Muscle of leg (tissue), 11 donors: ENCODE measurements around the gene MMP7. TPM values are rescaled to one million over a fixed set of nuclear protein-coding genes. Genes with fewer than 3 reads are reported as not detected.

ENCODE experiments used
- DNase-seq: peaks from one replicate; pipeline ENCODE4 v3.0.0; 2013
- H3K27ac ChIP-seq: one replicate; pipeline ENCODE4 v1.5.1; 2013; ENCODE audit warnings: mild to moderate bottlenecking, low read length, control low read depth
- H3K27me3 ChIP-seq: one replicate; pipeline ENCODE4 v1.6.1; 2013; ENCODE audit warnings: low read length; ENCODE audit not compliant: control insufficient read depth, insufficient read depth
- H3K36me3 ChIP-seq: one replicate; pipeline ENCODE4 v1.6.1; 2013; ENCODE audit warnings: low read length; ENCODE audit not compliant: control insufficient read depth, insufficient read depth
- H3K4me1 ChIP-seq: one replicate; pipeline ENCODE4 v1.6.1; 2013; ENCODE audit warnings: low read length; ENCODE audit not compliant: control insufficient read depth, insufficient read depth
- H3K4me3 ChIP-seq: one replicate; pipeline ENCODE4 v1.5.1; 2013; ENCODE audit warnings: low read length, control low read depth
- H3K9me3 ChIP-seq: replicated peaks from 2 replicates; pipeline ENCODE4 v1.6.1; 2013; ENCODE audit warnings: low read depth, low read length; ENCODE audit not compliant: control insufficient read depth
- WGBS: methylation state at CpG from one replicate; pipeline ENCODE4 v1.1.5; 2013; ENCODE audit warnings: missing lambda C conversion rate; ENCODE audit not compliant: insufficient coverage; 5-methylcytosine and 5-hydroxymethylcytosine counted together
- polyA plus RNA-seq, 8 donors: library from polyadenylated mRNA; unstranded; fragments of 120-200 nt; gene quantifications; one replicate each; pipeline versions ENCODE4 v1.2.1 to v1.2.3, GENCODE V29; 2013; ENCODE audit warnings: inconsistent platforms in 1 of 8, low replicate concordance in 1 of 8; ENCODE audit not compliant: insufficient read length in 8 of 8, insufficient read depth in 1 of 8
- total RNA-seq: library from RNA; stranded (reverse); fragments of 120-200 nt; gene quantifications from one replicate; pipeline ENCODE4 v1.2.4, GENCODE V29; 2013

MMP7 gene
- total and polyA plus RNA-seq, 9 donors, result not detected

- H3K4me1 ChIP-seq, result no peaks in the 10 kb centered on the region
- no peak overlapping the region for H3K4me3 ChIP-seq
- WGBS, result 63% methylated on average over 1 of the region's 2 CpGs
- no peak for DNase-seq
- no peak overlapping the region for H3K27ac ChIP-seq
- H3K27me3 ChIP-seq, result no peaks in the 10 kb centered on the region
- no peaks in the 10 kb centered on the region for H3K9me3 ChIP-seq
- no peaks in the 10 kb centered on the region for H3K36me3 ChIP-seq
These were observed 44.0 kb downstream of the MMP7 start for GRCh38 chr11:102486584-102486983.

- H3K9me3 ChIP-seq, result no peaks in the 10 kb centered on the region
- DNase-seq, result no peak
- no peaks in the 10 kb centered on the region for H3K27me3 ChIP-seq
- no peak overlapping the region for H3K4me3 ChIP-seq
- no peak overlapping the region for H3K27ac ChIP-seq
- H3K4me1 ChIP-seq, result no peaks in the 10 kb centered on the region
- WGBS, result no CpG with 5 or more reads among the region's 2 CpGs
- no peaks in the 10 kb centered on the region for H3K36me3 ChIP-seq
These were observed 45.3 kb downstream of the MMP7 start for GRCh38 chr11:102485095-102485722.

GRCh38 chr11:102482433-102482832 is 48.1 kb downstream of the MMP7 start:
- DNase-seq, result no peak
- H3K9me3 ChIP-seq, result no peaks in the 10 kb centered on the region
- no peak overlapping the region for H3K27ac ChIP-seq
- no peaks in the 10 kb centered on the region for H3K4me1 ChIP-seq
- H3K27me3 ChIP-seq, result no peaks in the 10 kb centered on the region
- WGBS, result 83% methylated on average over 2 of the region's 3 CpGs
- no peak overlapping the region for H3K4me3 ChIP-seq
- no peaks in the 10 kb centered on the region for H3K36me3 ChIP-seq

- no peaks in the 10 kb centered on the region for H3K9me3 ChIP-seq
- 71% methylated on average over 1 of the region's 2 CpGs for WGBS
- DNase-seq, result no peak
- no peak overlapping the region for H3K4me3 ChIP-seq
- H3K4me1 ChIP-seq, result no peaks in the 10 kb centered on the region
- no peaks in the 10 kb centered on the region for H3K36me3 ChIP-seq
- H3K27ac ChIP-seq, result no peak overlapping the region
- no peaks in the 10 kb centered on the region for H3K27me3 ChIP-seq
These were observed 50.8 kb downstream of the MMP7 start for GRCh38 chr11:102479733-102480132.

GRCh38 chr11:102478673-102479299 is 51.8 kb downstream of the MMP7 start:
- Histone ChIP-seq H3K27ac (no peak overlapping the region), H3K27me3 (no peaks in the 10 kb centered on the region), H3K36me3 (no peaks in the 10 kb centered on the region), H3K4me3 (no peak overlapping the region), H3K9me3 (no peaks in the 10 kb centered on the region), H3K4me1 (no peaks in the 10 kb centered on the region)
- DNase-seq, result no peak
- WGBS, result no CpG with 5 or more reads among the region's 1 CpG

GRCh38 chr11:102476812-102477211 is 53.7 kb downstream of the MMP7 start:
- no peak overlapping the region for H3K27ac ChIP-seq
- 0% methylated on average over 1 of the region's 1 CpG for WGBS
- no peaks in the 10 kb centered on the region for H3K9me3 ChIP-seq
- no peaks in the 10 kb centered on the region for H3K36me3 ChIP-seq
- H3K4me1 ChIP-seq, result no peaks in the 10 kb centered on the region
- peak; percentile 49 for DNase-seq
- H3K4me3 ChIP-seq, result no peak overlapping the region
- H3K27me3 ChIP-seq, result no peaks in the 10 kb centered on the region

GRCh38 chr11:102476069-102476468 is 54.5 kb downstream of the MMP7 start:
- no peaks in the 10 kb centered on the region for H3K9me3 ChIP-seq
- H3K27ac ChIP-seq, result no peak overlapping the region

GRCh38 chr11:102473543-102473942 is 57.0 kb downstream of the MMP7 start:
- Histone ChIP-seq H3K9me3 (no peaks in the 10 kb centered on the region), H3K4me1 (no peaks in the 10 kb centered on the region), H3K36me3 (no peaks in the 10 kb centered on the region), H3K27ac (no peak overlapping the region), H3K27me3 (no peaks in the 10 kb centered on the region), H3K4me3 (no peak overlapping the region)
- no peak for DNase-seq
- WGBS, result 86% methylated on average over 3 of the region's 5 CpGs

More at GRCh38 chr11:102476069-102476468, 54.5 kb downstream of the MMP7 start:
- Histone ChIP-seq H3K27me3 (no peaks in the 10 kb centered on the region), H3K36me3 (no peaks in the 10 kb centered on the region), H3K4me3 (no peak overlapping the region), H3K4me1 (no peaks in the 10 kb centered on the region)
- no CpG with 5 or more reads among the region's 1 CpG for WGBS
- no peak for DNase-seq

- 74% methylated on average over 4 of the region's 4 CpGs for WGBS
- no peaks in the 10 kb centered on the region for H3K27me3 ChIP-seq
- no peak overlapping the region for H3K4me3 ChIP-seq
- no peak for DNase-seq
- no peaks in the 10 kb centered on the region for H3K36me3 ChIP-seq
- no peaks in the 10 kb centered on the region for H3K9me3 ChIP-seq
- H3K4me1 ChIP-seq, result no peaks in the 10 kb centered on the region
- H3K27ac ChIP-seq, result no peak overlapping the region
These were observed 58.4 kb downstream of the MMP7 start for GRCh38 chr11:102472127-102472526.

- Histone ChIP-seq H3K36me3 (no peaks in the 10 kb centered on the region), H3K9me3 (no peaks in the 10 kb centered on the region), H3K4me1 (no peaks in the 10 kb centered on the region), H3K4me3 (no peak overlapping the region), H3K27ac (no peak overlapping the region), H3K27me3 (no peaks in the 10 kb centered on the region)
- no peak for DNase-seq
These were observed 59.1 kb downstream of the MMP7 start for GRCh38 chr11:102471474-102471873.
